Measurements from ENCODE around the gene GALNT9.
A peak's percentile ranks its signal among the peaks of the same experiment; 100 is the strongest.

The GALNT9 gene

DNA sequence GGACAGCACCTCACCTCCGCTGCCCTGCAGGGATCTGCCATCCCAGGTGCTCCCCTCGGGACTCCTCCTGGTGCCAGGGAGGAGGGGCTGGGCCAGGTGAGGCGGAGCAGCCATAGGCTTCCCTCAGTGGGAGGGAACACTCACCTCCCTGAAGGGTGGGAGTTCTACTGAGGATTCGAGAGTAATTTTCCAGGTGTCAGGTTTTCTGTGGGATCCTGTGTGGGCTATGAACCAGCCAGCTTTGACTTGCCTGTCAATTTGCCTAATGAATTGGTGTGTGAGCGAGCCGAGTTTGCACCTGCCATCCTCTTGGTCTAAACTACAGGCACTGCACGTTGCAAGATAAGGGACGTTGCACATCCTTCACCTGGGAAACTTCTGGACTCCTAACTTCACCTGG, 134.8 kb downstream of the GALNT9 start:
- no peak for DNase-seq

DNA sequence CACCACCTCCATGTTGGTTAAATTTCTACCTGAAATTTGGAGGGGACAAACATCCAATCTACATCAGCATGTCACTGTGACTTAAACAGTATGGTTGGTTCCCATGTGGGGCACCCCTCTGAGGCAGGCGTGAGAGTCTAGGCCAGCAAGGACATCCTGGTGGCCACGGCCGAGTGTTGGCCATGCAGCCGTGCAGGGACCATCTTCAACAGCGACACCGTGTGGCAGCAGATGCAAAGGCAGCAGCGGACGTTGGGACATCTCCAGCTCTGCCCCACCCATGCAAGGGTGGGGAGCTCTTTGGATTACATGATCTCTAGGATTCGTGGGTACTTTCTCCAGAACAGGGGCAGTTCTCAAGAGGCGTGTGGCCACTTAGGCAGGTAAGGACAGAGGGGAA, 135.3 kb downstream of the GALNT9 start:
- DNase-seq = no peak

DNA sequence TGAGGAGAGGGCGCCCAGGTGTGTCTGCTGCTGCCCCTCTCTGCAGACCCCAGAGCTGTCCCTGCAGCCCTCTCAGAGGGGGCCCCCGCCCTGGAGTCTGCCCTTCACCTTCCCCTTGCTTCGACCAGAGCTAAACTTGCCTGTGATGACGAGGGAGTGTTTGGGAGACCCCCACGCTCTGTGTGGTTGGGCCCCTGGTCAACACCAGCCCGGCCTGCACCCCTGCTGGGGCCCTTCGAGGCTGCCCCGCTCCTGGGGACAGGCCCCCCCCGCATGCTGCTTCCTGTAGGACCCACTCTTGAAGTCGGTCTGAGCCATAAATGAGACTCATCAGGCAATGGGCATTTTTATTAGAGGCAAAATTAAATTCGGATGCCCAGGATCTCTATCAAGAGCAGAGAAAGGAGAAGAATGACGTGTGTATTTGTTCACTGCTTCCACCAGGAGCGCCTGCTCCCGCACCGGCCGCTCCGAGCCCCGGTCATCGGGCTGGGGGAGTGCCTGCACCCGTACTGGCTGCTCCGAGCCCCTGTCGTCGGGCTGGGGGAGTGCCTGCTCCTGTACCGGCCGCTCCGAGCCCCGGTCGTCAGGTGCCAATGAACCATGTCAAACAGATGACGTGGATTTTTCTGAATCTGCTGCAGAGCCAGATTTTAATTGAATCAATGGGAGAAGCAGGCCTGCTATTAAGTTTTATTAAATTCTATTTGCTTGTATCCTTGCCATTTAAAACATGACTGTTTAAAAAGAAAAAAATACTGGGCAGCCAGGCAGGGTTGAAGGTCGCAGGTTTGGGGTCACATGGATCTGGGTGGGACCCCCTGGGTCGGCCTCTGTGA, 137.5 kb downstream of the GALNT9 start:
- DNase-seq = no peak

DNA sequence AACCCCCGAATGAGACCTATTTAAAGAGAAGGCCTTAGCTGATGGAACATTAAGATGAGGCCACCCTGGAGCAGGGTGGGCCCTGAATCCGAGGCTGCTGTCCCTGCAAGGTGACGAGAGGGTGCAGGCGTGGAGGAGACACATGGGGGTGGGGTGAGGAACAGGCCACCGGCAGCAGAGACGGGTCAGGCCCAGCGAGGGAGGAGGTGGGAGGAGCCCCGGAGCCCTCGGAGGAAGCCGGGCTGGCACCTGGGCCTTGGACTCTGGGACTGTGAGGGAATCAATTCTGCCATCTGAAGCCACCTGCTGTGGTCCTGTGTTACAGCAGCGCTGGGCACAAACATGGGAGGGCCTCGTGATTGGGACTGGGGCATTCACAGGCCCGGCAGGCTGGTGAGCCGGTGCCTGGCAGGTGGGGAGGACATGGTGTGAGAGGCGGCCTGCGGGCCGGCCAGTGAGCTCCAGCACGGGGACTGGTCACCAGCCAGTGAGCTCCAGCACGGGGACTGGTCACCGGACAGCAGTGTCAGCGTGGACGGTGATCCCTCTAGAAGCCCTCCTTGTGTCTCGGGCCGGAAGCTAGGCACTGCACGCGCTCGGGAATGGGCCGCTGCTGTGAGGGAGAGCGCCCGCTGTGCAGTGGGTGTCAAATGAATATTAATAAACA, 138.4 kb downstream of the GALNT9 start:
- DNase-seq = no peak

DNA sequence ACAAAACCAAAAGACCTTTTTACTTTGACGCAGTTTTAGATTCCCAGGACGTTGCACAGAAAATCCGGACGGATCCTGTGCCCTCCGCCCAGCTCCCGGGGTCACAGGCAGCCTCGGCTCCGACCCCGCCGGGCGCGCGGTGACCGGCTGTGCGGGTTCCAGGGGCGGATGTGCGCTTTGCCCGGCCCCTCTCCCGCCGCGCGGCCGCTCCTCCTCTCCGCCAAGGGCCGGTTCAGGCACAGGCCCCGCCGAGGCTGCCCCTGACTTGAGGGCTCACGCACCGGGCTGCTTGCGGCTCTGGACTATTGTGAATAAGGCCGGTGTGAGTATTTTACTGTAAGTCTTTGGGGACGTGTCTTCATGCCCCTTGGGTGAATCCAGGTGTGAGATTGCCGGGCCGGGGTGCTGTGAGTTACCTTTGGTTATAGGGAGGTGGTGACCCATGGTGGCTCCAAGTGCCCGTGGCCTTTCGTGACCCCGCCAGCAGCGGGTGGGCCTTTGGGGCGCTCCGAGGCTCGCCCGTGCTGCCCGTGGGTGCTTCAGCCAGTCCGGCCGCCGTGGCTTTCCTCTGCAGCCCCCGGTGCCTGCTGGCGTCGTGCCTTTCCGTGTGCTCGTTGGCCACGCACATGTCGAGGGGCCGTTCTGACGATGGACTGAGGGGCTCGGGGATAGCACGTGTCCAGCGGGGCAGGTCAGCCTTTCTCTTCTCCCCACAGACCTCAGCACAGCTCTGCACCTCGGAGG, 139.2 kb downstream of the GALNT9 start:
- DNase-seq = no peak

DNA sequence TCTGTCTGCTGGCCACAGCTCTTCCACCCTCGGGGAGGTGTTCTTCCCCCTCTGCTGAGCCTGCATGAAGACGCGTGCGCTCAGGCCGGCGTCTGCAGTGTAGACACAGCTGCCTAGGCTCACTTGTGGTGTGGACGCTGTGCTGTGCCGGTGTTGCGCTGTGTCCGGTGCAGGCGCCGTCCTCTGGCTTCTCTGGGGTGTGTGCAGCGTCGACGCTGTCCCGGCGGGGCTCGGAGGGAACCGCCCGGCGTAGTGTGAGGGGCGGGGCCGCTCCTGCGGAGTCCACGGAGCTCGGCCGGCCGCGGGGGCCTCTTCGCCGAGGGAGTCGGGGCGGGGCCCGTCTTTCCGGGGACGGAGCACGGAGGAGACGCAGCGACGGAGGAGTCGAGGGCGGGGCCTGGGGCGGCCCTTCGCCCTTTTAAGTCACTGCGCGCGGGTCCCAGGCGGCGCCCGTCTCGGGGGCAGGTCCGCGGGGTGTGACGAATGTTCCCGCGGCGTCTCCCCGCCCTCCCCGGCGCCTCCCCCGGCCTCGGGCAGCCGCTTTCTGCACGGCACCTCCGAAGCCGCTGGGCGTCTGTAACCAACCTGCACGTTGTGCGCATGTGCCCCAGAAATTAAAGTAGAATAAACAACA, 139.9 kb downstream of the GALNT9 start:
- DNase-seq = peak; percentile 96

DNA sequence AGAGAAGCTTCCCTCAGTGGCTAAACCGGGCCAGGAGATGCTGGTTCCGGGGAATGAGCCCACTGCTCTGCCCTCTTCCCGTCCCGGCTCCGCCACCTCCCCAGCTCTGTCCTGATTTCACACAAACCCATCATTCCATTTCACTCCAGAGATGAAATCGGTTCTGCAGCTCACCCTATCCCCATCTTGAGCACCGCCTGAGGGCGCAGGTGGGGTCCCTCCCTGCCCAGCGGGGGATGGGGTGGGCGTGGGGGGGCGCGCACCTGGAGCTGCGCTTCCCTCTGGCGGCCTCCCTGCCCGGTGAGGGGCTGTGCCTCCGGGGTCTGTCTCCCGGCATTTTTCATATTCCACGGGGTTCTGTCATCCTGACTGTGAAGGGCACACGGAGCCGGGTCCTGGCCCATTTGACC, 140.5 kb downstream of the GALNT9 start:
- DNase-seq = no peak

DNA sequence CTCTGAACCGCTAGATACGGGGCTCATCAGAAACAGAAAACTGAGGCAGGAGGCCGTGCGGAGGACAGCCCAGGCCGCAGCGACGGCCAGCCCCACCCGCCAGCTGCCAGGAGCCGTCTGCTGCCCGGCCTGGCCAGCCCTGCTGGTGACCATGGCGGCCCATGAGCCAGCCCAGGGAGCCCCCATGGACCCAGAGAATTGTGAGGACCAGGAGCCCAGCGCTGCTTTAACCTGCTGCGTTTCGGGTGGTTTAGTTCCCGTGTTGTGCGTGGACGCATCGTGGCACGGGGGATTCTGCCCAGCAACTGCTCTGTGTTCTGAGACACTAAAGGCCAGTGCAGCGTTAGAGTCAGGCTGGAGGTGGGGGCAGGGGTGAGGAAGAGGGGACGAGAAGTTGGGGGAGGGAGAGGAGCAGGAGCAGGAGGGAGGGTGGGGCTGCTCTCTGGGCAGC, 140.9 kb downstream of the GALNT9 start:
- DNase-seq = no peak

DNA sequence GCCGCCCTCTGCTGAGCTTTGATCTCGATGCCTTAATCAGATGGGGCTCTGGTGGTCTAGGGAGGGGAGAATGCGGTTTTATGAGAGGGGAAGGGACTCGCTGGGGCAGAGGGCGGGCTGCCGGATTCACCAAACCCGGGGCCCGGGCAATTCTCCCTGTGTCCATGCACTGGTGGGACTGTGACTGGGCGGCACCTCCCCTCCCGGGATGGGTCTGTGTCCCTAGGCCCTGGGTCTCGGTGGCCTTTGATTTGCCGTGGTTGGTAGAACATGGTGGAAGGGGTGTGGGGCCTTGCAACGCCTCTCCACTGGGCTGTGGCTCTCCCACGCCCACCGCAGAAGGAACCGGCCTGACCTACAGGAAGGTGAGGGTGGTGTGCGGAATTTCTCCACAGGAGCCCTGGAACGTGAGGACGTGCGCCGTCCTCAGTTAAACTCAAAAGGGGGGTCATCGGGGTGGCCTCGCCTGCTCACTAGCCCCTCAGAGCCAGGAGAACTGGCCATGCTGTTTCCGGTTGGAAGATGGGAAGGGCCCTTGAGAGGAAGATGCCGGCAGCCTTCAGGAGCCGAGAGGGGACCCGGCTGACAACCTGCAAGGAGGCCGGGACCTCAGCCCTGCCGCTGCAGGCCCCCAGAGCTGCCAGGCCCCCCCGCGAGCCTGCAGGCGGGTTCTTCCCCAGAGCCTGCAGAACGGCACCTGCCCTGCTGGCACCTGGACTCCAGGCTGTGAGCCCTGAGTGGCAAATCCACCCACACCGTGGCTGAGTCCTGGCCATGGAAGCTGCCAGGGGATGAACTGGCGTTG, 141.5 kb downstream of the GALNT9 start:
- no peak for DNase-seq

DNA sequence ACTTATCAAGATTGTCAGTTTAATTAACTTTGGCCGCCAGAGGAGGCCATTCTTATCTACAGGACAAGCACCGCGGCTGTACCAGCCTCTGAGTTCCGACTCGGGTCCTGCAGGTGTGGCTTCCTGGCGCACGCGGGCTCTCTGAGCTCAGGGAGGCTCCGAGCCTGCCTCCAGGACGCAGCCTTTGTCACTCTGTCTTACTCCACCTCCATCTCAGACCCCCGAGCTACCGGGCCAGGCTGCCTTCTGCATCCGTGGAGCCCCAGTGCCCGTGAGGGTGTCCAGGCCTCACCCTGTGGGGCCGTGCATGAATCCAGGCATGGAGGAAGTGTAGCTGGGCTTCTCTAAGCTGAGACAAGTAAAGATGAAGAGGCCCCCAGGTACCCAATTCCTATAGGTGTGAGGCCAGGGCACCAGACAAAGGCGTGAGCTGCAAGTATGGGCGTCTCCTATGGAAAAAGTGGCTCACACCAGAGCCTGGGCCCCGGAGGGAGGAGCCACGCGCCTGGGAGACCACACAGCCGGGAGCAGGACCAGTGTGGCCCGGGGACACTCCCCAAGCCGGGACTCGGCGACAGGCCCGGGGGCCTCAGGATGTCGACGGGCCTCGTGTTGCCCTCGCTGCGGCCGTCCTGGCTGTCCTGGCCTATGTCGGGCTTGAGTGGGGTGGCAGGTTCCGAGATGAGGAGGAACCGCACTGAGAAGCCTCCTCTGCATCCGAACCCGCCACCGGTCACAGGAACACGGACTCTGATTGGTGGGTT, 142.3 kb downstream of the GALNT9 start:
- DNase-seq = peak; percentile 26

DNA sequence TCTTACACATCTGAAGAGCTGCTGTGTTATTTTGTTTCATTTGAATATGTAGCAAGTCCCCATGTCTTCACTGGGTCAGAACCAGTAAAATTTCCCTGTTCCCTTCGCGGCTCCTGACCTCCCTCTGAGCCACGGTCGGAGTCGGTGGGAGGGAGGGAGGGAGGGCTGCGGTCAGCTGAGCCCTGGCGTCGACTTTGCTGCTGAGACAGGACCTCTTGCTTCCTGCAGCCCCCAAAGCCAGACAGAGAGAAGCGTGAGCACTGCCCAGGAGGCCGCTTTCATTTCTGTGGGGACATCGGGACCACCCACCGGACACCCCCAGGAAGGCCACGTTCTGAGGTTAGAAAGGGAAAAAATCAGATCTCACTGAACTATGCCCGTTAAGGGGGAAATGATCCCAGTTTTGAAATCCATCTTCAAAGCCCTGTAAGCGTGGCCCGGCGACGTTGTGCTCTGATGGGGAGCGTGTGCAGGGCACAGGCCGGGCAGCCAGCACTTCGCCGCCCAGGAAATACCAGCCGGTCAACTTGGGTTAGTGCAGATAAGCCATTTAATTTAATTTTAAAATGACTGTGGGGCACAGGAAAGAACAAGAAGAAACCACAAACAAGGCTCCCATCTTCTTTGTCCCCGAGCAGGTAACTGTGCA, 143.1 kb downstream of the GALNT9 start:
- no peak for DNase-seq

DNA sequence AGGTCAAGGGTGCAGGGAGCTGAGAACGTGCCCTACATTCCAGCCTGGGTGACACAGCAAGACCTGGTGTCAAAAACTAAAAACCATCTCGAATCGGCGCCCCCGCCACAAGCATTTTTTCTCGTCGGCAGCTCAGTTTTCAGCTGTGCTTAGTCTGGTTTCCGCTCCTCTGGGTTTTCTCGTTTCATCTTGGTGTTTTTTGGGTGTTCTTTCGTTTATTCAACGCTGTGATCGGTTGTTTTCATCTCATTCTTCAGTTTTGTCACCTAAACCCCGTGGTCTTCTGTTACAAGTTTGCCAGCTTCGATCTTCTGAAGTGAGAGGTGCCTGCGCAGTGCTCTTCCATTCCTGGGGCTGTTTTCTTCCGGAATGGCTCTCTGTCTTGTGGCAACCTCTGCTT, 143.7 kb downstream of the GALNT9 start:
- DNase-seq = peak; percentile 58

DNA sequence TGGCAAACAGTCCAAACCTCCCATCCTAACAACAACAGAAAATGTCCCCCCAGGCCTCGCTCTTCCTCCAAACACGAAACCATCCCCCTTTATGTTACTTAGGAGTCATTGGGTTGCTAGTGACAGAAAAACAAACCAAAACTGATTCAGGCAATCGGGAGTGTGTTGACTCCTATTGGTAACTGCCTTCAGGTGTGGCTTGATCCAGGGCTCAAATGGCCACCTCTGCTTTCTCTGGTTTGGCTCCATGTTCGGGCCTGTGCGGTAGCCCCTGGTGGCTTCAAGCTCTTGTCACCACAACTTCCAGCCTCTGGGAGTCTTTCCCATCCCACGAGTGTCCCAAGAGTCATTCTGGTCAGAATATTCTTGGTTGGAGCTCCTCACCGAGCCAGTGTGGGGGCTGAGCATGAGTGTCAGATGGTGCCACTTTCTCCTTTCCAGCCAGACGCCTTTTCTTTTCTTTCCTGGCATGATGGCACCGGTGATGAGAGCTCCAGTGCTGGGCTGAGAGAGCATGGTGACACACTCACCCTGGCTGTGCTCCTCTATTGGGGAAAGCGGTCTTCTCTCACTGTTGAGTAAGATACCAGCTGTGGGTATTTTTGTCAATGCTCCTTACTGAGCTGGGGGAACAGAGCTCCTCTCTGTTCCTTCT, 146.6 kb downstream of the GALNT9 start:
- no peak for DNase-seq

DNA sequence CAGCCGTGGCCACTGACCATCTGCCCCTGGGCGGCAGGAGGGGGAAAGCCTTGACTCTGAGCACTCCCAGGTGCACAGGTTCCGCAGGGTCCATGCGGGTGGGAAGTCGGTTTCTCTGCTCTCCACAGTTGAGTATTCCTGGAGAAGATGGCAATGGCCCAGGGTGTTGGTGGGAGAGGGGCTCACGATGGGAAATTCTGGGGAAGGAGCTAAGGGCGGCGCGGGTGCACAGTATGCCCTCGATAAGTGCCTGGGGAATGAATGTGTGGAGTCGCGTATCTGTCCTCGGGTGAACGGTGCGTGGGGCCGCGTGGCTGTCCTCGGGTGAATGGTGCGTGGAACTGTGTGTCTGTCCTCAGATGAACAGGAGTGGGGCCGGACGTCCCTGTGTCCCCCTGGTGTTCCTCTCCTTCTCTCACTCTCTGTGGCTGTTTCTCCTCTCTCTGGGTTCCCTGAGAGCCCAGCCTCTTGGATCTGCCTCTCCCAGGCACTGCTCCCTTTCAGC, 147.1 kb downstream of the GALNT9 start:
- no peak for DNase-seq

DNA sequence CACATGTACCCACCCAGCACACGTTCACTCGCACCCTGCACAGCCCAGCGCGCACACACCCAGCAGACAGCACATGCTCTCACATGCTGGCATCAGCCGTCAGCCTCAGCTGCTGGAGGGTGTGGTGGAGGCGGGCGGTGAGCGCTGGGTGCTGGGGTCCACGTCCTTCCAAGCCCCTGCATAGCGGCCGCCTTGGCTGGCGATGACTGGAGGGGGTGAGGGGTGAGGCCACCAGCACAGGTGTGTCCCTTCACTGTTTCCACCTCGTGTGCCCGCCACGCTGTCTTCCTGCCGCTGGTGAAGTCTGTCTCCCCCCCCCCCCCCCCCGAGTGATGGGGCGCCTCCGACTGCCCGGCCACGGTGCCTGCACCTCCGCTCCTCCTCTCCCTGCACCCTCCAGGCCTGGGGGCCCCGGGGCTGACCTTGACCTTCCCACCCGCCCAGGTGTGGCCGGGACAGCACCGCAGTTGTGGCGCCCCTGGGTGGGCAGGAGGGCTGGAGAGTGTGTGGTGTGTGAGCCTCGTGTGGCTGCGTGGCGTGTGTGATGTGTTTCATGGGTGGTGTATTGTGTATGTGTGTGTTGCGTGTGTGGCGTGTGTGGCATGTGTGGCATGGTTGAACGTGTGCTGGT, 147.7 kb downstream of the GALNT9 start:
- DNase-seq = no peak

DNA sequence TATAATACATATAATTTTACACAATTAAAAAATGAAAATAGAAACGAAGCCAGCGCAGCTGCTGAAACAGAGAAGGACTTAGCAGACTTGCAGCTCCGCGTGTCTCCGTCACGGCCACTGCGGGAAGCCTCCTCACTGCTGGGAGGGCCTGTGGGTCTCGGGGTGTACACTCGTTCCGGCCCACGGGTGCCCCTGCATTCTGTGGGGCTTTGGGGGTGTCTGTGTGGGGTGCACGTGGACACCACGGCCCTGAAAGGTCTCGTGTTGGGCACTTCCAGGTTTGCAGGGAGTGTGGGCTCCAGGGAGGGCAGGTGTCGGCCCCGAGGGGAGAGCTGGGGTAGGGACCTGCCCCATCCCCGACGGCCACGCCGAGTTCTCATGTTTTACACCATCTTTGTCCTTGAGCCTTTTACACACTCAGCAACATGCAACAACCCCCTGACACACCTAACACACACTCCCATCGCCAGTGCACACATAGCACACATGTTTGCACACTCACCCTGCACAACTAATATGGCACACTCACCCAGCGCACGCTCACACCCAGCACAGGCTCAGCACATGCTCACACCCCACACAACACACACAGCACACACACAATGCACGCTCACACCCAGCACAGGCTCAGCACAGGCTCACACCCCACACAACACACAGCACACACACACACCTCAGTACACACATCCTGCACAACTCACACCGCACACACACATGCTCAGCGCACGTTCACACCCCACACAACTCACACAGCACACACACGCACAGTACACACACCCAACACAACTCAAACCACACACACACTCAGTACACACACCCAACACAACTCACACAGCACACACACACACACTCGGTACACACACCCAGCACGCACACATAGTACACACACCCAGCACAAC, 148.5 kb downstream of the GALNT9 start:
- DNase-seq = no peak

DNA sequence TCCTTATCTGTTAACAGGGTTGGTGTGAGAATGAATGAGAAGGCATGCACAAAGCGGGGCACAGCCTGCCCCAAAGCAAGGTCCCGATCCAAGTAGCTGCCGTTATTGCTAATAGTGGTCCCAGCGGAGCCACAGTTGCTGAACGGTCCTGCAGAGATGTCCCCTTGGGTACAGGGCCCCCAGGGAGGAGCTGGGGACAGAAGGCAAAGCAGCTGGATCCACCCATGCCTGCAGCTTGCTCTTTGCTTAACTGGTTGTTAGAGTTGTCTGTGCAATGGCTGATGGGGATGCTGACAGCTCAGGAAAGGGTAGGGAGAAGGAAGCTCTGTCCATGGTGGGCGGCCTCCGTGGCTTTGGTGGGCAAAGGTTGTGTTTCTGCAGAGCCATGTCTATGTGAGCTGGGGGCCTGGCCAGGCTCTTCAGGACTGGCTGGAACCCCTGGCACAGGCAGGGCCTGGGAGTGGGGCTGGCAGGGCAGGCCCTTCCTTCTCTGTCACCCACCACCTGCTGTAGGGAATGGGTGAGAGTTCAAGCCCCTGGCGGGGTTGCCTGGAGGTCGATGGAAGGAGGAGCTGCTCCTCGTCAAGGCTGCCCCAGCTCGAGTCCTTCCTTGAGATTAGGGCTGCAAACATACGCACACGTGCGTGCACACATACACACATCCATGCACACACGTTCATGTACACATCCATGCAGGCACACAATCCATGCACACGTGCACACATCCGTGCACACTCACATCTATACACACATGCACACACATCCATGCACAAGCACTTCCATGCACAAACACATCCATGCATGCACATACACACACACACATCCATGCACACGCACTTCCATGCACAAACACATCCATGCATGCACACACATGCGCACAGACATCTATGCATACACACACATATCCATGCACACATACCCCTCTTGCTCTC, 149.7 kb downstream of the GALNT9 start:
- no peak for DNase-seq
